Hematopoietic multipotent progenitor cell treated with erythropoietin and hydrocortisone succinate and interleukin-3 and kit ligand, for 6 days (in vitro differentiated cells): ENCODE data around the gene DNAH9.

Experiments
- DNase-seq: peaks from one replicate; pipeline ENCODE4 v3.0.0-alpha.2; 2015

DNAH9 gene

DNA sequence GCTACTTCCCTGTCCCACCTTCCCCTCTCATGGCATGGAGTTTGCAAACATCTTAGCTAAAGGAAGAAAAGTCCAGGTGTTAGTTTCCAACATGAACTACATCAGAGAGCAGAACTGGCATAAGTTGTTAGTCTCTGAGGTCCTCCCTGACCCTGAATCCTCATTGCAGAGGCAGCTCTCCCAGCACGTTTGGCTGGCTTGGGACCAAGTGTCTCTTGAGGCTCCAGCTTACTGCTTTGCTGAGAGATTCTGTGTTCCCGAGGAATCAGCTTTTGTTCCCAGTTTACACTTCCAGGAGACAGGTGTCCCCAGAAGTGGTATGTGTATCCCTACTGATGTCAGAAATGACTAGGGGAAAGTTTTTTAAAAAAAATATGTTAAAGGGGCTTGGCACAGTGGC is 14.7 kb downstream of the DNAH9 start:
- DNase-seq, result no peak

GRCh38 chr17:11618861-11619566 is 20.7 kb downstream of the DNAH9 start:
- DNase-seq, result no peak

DNA sequence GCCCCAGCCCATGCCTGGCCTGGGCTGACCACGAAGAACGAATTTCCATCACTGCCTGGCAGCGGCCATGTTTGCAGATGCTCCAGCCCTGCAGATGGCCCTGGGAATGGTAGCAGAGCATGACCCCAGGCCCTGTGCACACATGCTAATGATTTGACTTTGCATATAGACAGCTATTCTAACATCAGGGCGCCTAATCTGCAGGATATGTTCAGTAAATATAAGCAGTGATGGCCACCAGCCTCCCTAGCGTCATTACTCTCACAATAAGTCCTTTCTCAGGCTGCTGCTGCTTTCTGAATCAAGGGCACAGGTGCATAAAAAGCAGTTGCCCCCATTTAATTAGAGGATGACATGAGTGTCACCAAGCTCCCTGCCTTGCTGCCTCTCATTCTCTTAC is 24.2 kb downstream of the DNAH9 start:
- DNase-seq, result no peak

- no peak for DNase-seq
Measured at GRCh38 chr17:11624976-11625375, 26.7 kb downstream of the DNAH9 start.

GRCh38 chr17:11625878-11626277 is 27.6 kb downstream of the DNAH9 start:
- DNase-seq, result no peak

DNA sequence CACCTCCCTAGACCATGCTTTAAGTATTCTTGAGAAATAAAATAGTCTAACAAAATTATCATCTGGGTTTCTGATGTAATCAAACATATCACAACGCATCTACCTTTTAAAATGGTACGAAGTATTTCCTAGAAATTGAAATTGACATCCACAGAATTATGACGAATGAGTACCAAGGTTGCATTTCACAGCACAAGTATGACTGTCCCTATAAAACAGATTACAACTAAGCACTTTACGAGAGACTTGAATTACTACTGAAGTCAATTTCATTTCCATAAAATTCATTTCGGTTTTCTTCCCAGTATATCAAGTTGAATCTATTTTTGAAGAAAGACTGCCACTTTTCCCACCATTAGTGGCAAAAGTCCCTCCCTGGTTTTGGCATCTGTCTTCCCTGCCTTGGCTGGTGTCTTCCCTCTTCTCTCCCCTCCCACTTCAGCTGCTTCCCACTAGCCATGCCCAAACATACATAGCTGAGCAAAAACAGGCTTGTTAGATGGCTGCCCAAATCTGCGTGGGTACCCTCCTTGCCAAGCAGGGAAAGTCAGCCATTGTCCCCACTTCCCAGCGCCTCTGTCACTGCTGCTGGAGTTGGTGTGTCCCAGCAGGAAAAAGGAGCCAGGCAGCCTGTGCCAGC is 29.2 kb downstream of the DNAH9 start:
- DNase-seq, result no peak

- DNase-seq, result no peak
Measured at GRCh38 chr17:11628374-11628773, 30.1 kb downstream of the DNAH9 start.

DNA sequence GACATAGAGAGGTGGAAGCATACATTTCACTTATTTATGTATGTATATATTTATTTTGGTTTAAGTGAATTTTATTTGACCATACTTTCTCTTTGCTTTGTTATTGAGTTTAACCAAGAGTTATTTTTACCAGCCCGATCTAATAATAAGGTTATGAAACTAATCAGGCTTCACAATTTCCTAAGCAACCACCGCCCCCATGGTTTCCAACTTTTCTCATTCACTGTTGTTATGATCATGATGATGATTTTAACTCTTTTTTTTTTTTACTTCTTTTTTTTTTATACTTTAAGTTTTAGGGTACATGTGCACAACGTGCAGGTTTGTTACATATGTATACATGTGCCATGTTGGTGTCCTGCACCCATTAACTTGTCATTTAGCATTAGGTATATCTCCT is 30.6 kb downstream of the DNAH9 start:
- DNase-seq, result no peak

- DNase-seq, result no peak
Measured at GRCh38 chr17:11636771-11637170, 38.5 kb downstream of the DNAH9 start.

DNA sequence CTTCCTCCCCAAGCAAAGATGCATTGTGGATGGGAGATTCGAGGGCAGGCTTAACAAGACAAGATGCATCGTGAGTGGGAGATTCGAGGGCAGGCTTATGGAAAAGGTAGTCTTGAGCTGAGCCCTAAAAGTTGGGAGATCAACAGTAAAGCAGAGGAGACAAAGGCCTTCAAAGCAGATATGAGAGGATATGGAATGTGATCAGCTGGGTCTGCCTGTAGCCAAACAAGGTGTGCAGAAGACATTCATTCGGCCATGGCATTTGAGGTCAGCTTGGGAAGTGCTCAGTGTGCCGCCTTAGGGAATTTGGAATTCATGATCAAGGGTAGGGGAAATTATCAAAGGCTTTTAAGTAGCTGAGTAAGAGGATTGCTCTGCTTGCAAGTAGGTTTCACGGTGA is 39.5 kb downstream of the DNAH9 start:
- no peak for DNase-seq

DNA sequence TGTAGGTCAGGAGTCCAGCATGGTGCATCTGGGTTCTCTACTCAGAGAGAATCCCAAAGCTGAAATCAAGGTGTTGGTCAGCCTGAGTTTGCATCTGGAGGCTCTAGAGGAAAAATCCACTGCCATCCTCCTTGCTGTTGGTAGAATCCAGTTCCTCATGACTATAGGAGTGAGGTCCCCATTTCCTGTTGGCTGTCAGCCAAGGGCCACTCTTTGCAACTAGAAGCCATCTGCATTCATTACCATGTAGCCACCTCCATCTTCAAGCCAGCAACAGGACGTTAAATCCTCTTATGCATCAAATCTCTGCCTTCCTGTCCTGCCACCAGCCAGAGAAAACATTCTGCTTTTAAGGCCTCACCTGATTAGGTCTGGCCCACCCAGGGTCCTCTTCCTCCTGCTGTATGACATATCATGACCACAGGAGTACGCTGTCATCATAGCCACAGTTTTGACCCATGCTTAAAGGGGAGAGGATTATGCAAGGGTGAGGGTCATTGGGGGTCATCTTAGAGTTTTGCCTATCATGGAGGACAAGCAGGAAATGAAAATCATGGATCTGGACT is 40.5 kb downstream of the DNAH9 start:
- no peak for DNase-seq

DNA sequence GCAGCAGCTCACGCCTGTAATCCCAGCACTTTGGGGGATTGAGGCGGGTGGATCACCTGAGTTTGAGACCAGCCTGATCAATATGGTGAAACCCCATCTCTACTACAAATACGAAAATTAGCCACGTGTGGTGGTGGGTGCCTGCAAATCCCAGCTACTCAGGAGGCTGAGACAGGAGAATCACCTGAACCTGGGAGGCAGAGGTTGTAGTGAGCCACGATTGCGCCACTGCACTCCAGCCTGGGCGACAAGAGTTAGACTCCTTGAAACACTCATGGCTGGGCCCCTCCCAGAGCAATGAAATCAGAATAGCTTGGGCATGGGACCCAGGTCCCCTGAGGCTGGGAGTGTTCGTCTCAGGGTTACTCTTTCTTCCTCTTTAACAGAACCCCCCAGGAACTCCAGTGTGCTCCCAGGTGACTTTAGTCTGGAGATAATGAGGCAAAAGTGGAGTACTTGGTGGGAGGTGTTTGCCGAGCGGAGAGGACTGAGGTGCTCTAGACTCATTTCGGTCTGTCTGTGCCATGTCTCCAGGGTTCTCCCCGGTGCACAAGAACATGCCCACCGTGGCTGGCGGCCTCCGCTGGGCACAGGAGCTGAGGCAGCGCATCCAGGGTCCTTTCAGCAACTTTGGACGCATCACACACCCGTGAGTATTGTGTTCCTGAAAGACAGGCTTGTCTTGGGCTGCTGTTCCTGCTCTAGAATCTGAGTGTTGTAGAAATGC is 41.6 kb downstream of the DNAH9 start:
- DNase-seq, result no peak

GRCh38 chr17:11640463-11640814 is 42.2 kb downstream of the DNAH9 start:
- DNase-seq, result no peak

DNA sequence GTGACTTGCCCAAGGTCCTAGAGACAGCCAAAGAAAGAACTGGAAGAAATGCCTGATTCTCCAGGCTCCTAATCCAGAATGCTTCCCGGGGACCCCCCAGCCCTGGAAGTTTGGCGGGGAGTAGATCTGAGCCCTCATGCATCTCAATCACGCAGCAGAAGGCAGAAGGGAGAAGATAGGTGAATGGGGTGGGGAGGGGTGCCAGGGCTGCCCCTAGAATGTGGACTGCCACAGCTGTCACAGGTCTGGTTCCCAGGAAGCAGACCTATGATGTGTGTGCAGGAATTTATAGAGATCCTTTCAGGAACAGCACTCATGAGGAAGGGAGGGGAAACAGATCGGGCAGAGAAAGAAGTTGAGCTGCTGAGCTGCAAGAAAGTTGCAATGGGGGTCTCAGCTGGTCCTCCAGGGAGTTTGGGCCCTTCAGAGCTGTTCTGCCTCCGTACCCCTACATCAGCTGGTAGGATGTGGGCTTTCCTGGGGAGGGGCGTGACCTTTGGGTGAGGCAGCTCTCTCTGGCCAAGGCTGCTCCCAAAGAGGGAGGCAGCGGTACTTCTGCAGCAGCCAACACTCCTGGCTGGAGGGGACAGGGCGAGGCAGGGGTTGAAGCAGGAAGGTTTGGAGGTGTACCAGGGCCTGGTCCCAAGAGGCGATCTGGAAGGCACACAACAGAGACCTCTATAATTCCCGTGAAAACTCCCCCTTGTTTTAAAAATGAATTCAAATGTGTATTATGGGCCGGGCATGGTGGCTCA is 43.4 kb downstream of the DNAH9 start:
- DNase-seq, result no peak

GRCh38 chr17:11642655-11643054 is 44.4 kb downstream of the DNAH9 start:
- no peak for DNase-seq

DNA sequence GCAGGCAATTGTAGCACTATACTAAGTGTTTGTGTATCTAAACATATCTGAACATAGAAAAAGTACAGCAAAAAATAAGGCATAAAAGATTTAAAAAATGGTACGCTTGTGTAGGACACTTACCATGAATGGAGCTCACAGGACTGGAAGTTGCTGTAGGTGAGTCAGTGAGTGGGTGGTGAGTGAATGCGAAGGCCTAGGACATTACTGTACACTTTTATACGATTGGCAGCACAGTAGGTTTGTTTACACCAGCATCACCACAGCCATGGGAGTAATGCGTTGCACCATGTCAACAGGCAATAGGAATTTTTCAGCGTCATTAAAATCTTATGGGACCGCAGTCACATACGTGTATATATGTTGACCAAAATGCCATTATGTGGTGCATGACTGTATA is 45.6 kb downstream of the DNAH9 start:
- DNase-seq, result no peak

DNA sequence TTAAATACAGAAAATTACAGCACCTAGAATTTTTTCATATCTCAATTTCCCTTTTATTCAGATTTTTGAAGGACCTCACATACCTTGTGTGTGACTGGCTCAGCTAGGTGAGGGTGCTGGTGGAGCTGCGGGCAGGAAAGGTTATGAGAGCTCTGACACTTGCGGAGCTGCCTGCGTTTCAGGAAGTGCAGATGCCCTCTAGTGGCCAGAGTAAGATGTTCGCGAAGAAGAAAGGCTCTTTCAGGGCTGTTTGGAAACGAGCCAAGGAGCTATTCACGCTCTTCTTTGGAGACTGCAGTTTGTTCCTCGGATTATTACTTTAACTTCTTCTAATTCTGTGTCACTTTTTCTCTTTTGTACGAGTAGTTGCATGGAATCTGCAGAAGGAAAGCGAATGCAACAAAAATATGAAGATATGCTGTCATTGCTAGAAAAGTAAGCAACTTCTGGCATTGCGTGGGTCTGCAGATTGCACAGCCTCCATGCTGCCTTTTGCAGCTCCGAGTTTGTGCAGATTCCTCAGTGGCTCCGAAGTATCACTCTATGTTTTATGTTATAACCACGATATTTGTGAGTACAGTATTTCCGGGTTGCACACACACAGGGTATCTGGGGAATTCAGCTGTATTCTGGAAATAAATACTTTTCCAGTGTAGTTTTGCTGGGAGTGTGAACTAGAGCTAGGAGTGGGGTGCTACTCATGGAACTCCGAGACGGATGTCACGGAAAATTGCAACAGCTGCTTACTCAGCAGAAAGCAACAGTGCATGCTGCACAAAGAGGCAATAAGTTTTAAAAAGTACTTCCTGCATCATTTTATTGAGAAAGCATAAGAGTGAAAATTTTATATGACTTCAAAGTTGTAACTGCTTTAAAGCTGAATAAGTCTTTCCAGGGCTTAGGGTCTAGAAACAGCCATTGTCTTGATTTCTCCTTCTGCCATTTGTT is 46.3 kb downstream of the DNAH9 start:
- DNase-seq, result peak; percentile 91

- no peak for DNase-seq
Measured at GRCh38 chr17:11645426-11645825, 47.2 kb downstream of the DNAH9 start.

DNA sequence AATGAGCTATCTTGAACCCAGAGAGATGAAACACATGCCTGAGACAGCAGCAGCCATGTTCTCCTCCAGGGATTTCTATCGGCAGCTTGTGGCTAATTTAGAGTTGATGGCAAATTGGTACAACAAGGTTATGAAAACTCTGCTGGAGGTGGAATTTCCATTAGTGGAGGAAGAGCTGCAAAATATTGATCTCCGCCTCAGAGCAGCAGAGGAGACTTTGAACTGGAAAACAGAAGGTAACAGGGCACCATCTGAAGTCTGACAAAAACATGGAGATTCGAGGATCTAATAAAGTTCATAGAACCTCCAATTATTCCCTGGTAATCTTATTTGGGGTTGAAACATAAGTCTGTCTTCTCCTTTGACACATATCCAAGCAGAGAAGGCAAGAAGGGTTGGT is 52.8 kb downstream of the DNAH9 start:
- DNase-seq, result no peak

- DNase-seq, result no peak
Measured at GRCh38 chr17:11668618-11669017, 70.3 kb downstream of the DNAH9 start.

- no peak for DNase-seq
Measured at GRCh38 chr17:11671126-11671525, 72.9 kb downstream of the DNAH9 start.

- no peak for DNase-seq
Measured at GRCh38 chr17:11682646-11683045, 84.4 kb downstream of the DNAH9 start.
